ENCODE results near the gene PCDHA12. TPM values are rescaled to one million over a fixed set of nuclear protein-coding genes. Genes with fewer than 3 reads are reported as not detected.
"Not testable (repeated sequence)": the region's sequence is repeated elsewhere in the genome, so short reads cannot be mapped to it uniquely, and the experiment has no call there.

Gene PCDHA12
- total and polyA plus RNA-seq, 3 donors from 2014 or later = 1.9 to 4.3 (median 4.0) TPM

DNA sequence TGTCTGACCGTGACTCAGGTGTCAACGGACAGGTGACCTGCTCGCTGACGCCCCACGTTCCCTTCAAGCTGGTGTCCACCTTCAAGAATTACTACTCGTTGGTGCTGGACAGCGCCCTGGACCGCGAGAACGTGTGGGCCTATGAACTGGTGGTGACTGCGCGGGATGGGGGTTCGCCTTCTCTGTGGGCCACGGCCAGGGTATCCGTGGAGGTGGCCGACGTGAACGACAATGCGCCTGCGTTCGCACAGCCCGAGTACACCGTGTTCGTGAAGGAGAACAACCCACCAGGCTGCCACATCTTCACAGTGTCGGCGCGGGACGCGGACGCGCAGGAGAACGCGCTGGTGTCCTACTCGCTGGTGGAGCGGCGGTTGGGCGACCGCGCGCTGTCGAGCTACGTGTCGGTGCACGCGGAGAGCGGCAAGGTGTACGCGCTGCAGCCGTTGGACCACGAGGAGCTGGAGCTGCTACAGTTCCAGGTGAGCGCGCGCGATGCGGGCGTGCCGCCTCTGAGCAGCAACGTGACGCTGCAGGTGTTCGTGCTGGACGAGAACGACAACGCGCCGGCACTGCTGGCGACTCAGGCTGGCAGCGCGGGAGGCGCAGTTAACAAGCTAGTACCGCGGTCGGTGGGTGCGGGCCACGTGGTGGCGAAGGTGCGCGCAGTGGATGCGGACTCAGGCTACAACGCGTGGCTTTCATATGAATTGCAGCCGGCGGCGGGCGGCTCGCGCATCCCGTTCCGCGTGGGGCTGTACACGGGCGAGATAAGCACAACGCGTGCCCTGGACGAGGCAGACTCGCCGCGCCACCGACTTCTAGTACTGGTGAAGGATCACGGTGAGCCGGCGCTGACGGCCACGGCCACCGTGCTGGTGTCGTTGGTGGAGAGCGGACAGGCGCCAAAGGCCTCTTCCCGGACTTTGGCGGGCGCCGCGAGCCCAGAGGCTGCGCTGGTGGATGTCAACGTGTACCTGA is 4.6 kb upstream of the PCDHA12 start:
- no peaks in the 10 kb centered on the region for H3K27me3 ChIP-seq
- H3K27ac ChIP-seq = no peak overlapping the region
- H3K36me3 ChIP-seq (ENCODE audit: low read depth, missing control alignments) = no peaks in the 10 kb centered on the region
- no peaks in the 10 kb centered on the region for H3K4me1 ChIP-seq
- peak overlapping the region; percentile 19 to 23 for H3K4me3 ChIP-seq
- 39 to 41% methylated on average over 14 to 71 of the region's 114 CpGs for WGBS, 2 donors
- DNase-seq = peak; percentile 14
- TF ChIP-seq POLR2A (IDR thresholded peaks at IDR 0.05) (no peak), CTCF (IDR thresholded peaks at IDR 0.05) (no peak)
- intact Hi-C loops (cut with DNase I; ENCODE audit: low total_unique reads) = no loop called here
- H3K9me3 ChIP-seq = no peaks in the 10 kb centered on the region

DNA sequence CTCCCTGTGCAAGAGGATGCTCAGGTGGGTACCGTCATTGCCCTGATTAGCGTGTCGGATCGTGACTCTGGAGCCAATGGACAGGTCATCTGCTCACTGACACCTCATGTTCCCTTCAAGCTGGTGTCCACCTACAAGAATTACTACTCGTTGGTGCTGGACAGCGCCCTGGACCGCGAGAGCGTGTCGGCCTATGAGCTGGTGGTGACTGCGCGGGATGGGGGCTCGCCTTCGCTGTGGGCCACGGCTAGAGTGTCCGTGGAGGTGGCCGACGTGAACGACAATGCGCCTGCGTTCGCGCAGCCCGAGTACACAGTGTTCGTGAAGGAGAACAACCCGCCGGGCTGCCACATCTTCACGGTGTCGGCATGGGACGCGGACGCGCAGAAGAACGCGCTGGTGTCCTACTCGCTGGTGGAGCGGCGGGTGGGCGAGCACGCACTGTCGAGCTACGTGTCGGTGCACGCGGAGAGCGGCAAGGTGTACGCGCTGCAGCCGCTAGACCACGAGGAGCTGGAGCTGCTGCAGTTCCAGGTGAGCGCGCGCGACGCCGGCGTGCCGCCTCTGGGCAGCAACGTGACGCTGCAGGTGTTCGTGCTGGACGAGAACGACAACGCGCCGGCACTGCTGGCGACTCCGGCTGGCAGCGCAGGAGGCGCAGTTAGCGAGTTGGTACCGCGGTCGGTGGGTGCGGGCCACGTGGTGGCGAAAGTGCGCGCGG is 1.6 kb downstream of the PCDHA12 start:
- WGBS, 2 donors = 33 to 39% methylated on average over 13 to 74 of the region's 80 CpGs
- H3K27me3 ChIP-seq; intact Hi-C loops (cut with DNase I; ENCODE audit: low total_unique reads): not testable (repeated sequence)

DNA sequence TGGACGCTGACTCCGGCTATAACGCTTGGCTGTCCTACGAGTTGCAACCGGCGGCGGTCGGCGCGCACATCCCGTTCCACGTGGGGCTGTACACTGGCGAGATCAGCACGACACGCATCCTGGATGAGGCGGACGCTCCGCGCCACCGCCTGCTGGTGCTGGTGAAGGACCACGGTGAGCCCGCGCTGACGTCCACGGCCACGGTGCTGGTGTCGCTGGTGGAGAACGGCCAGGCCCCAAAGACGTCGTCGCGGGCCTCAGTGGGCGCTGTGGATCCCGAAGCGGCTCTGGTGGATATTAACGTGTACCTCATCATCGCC is 2.1 kb downstream of the PCDHA12 start:
- Histone ChIP-seq H3K27me3 (no peaks in the 10 kb centered on the region), H3K9me3 (no peaks in the 10 kb centered on the region), H3K4me3 (peak overlapping the region; percentile 16 to 51), H3K36me3 (ENCODE audit: low read depth, missing control alignments) (no peaks in the 10 kb centered on the region), H3K4me1 (no peaks in the 10 kb centered on the region), H3K27ac (no peak overlapping the region)
- TF ChIP-seq CTCF (IDR thresholded peaks at IDR 0.05) (no peak), POLR2A (IDR thresholded peaks at IDR 0.05) (no peak)
- 32 to 53% methylated on average over 5 to 37 of the region's 37 CpGs for WGBS, 2 donors
- no peak for DNase-seq
- intact Hi-C loops (cut with DNase I; ENCODE audit: low total_unique reads) = no loop called here

More for the DNA sequence above, 1.6 kb downstream of the PCDHA12 start:
- DNase-seq; H3K36me3 ChIP-seq (ENCODE audit: low read depth, missing control alignments); H3K4me1 ChIP-seq; H3K27ac ChIP-seq; H3K9me3 ChIP-seq: not testable (repeated sequence)
- H3K4me3 ChIP-seq = peak overlapping the region; percentile 16 to 51

- 6 to 8% methylated on average over 15 to 35 of the region's 35 CpGs for WGBS, 2 donors
Observed at GRCh38 chr5:140881889-140882590, 6.9 kb downstream of the PCDHA12 start, which contains the start of gene PCDHA13. PCDHA13 (plus strand) TSS chr5:140882124; CDS start chr5:140882269, 145 bp downstream.

More at GRCh38 chr5:140881889-140882590, 6.9 kb downstream of the PCDHA12 start, which contains the start of gene PCDHA13:
- no peaks in the 10 kb centered on the region for H3K27me3 ChIP-seq
- H3K4me3 ChIP-seq = peak within 1 kb of the TSS; percentile 33 to 59
- H3K4me1 ChIP-seq = no peaks in the 10 kb centered on the region
- H3K36me3 ChIP-seq (ENCODE audit: low read depth, missing control alignments) = no peaks in the 10 kb centered on the region
- TF ChIP-seq POLR2A (IDR thresholded peaks at IDR 0.05) (no peak), CTCF (IDR thresholded peaks at IDR 0.05) (peak in 2 of 3 experiments; percentile 36 to 56)
- peak; percentile 71 for DNase-seq
- H3K9me3 ChIP-seq = no peaks in the 10 kb centered on the region
- intact Hi-C loops (cut with DNase I; ENCODE audit: low total_unique reads) = no loop called here
- H3K27ac ChIP-seq = no peak within 1 kb of the TSS

Data from testis (tissue), 3 donors.